Measurements from ENCODE around the gene PLA2G15. TPM values are rescaled to one million over a fixed set of nuclear protein-coding genes. Genes with fewer than 3 reads are reported as not detected.

PLA2G15 gene
- total RNA-seq, 1 donor from 2014 or later: 29.6 TPM

DNA sequence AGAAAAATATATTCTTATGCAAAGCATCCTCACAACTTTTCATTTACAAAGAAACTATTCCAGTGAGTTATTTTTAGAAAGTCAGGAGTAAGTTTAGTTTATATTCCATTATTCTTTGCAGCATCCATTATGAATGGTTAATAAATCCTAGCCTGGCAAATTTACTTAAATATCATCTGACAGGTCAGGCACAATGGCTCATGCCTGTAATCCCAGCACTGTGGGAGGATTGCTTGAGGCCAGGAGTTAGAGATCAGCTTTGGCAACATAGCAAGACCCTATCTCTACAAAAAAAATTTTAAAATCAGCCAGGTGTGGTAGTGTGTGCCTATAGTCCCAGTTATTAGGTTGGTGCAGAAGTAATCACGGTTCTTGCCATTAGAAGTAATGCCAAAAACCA, 22.1 kb upstream of the PLA2G15 start:
- no peaks in the 10 kb centered on the region for H3K9me3 Mint-ChIP-seq (ENCODE audit: low read depth)
- no peak overlapping the region for H3K27ac Mint-ChIP-seq (ENCODE audit: unreplicated experiment)
- no peak for DNase-seq (ENCODE audit: low spot score)
- peaks cover 4% of the 10 kb centered on the region for H3K4me1 Mint-ChIP-seq (ENCODE audit: low read depth)
- H3K4me3 Mint-ChIP-seq (ENCODE audit: unreplicated experiment): no peak overlapping the region
- TF ChIP-seq, protein P1, sequence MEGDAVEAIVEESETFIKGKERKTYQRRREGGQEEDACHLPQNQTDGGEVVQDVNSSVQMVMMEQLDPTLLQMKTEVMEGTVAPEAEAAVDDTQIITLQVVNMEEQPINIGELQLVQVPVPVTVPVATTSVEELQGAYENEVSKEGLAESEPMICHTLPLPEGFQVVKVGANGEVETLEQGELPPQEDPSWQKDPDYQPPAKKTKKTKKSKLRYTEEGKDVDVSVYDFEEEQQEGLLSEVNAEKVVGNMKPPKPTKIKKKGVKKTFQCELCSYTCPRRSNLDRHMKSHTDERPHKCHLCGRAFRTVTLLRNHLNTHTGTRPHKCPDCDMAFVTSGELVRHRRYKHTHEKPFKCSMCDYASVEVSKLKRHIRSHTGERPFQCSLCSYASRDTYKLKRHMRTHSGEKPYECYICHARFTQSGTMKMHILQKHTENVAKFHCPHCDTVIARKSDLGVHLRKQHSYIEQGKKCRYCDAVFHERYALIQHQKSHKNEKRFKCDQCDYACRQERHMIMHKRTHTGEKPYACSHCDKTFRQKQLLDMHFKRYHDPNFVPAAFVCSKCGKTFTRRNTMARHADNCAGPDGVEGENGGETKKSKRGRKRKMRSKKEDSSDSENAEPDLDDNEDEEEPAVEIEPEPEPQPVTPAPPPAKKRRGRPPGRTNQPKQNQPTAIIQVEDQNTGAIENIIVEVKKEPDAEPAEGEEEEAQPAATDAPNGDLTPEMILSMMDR (IDR thresholded peaks at IDR 0.05): no peak
- H3K36me3 Mint-ChIP-seq (ENCODE audit: low read depth): no peaks in the 10 kb centered on the region
- H3K27me3 Mint-ChIP-seq (ENCODE audit: low read depth): no peaks in the 10 kb centered on the region

DNA sequence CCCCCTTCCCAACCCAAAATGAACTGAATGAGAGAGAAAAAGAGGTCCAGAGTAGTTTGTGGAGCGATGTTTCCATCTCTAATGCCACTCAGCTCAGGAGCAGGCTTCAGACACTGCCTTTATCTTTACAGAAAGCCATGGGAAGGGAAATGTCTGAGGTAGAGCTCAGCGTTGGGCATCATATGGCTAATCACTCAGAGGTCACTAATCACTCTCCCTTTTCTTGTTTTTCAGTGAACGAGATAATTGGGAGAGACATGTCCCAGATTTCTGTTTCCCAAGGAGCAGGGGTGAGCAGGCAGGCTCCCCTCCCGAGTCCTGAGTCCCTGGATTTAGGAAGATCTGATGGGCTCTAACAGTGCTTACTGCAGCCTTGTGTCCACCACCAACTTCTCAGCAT, 19.1 kb upstream of the PLA2G15 start:
- TF ChIP-seq, protein P1 (IDR thresholded peaks at IDR 0.05): no peak
- Mint-ChIP-seq H3K4me3 (ENCODE audit: unreplicated experiment) (no peak overlapping the region), H3K9me3 (ENCODE audit: low read depth) (no peaks in the 10 kb centered on the region), H3K36me3 (ENCODE audit: low read depth) (no peaks in the 10 kb centered on the region), H3K4me1 (ENCODE audit: low read depth) (peaks cover 14% of the 10 kb centered on the region), H3K27ac (ENCODE audit: unreplicated experiment) (no peak overlapping the region), H3K27me3 (ENCODE audit: low read depth) (no peaks in the 10 kb centered on the region)
- no peak for DNase-seq (ENCODE audit: low spot score)

DNA sequence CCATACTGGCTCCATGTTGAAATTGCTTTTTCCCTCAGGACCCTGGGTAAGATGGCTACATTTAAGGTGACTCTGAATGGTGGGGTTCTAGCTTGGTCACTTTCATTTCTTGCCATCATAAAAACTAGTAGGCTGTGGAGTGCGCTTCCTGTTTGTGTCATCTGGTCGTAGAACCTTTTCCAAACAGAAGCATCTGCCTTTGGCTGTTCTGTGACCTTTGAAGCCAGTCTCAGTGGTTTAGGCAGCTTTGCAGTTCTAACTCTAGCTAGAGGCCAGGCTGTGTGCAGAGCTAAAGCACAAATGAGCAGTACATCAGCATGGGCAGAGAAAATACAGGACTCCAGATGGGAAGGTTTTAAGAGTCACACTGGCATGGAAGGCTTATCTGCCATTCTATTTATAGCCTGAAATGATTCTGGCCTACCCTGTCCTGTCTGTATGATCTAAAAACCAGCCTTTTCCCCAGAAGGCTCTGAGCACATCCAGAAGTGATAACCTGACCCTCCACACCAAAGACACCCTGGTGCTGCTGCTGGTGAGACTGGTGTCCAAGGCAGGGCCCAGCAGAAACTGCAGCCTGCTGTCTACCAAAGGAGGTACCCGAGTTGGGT, 17.9 kb upstream of the PLA2G15 start:
- H3K4me1 Mint-ChIP-seq (ENCODE audit: low read depth): peaks cover 14% of the 10 kb centered on the region
- H3K36me3 Mint-ChIP-seq (ENCODE audit: low read depth): no peaks in the 10 kb centered on the region
- no peaks in the 10 kb centered on the region for H3K9me3 Mint-ChIP-seq (ENCODE audit: low read depth)
- TF ChIP-seq, protein P1 (IDR thresholded peaks at IDR 0.05): no peak
- H3K27ac Mint-ChIP-seq (ENCODE audit: unreplicated experiment): no peak overlapping the region
- DNase-seq (ENCODE audit: low spot score): no peak
- H3K27me3 Mint-ChIP-seq (ENCODE audit: low read depth): no peaks in the 10 kb centered on the region
- H3K4me3 Mint-ChIP-seq (ENCODE audit: unreplicated experiment): no peak overlapping the region

DNA sequence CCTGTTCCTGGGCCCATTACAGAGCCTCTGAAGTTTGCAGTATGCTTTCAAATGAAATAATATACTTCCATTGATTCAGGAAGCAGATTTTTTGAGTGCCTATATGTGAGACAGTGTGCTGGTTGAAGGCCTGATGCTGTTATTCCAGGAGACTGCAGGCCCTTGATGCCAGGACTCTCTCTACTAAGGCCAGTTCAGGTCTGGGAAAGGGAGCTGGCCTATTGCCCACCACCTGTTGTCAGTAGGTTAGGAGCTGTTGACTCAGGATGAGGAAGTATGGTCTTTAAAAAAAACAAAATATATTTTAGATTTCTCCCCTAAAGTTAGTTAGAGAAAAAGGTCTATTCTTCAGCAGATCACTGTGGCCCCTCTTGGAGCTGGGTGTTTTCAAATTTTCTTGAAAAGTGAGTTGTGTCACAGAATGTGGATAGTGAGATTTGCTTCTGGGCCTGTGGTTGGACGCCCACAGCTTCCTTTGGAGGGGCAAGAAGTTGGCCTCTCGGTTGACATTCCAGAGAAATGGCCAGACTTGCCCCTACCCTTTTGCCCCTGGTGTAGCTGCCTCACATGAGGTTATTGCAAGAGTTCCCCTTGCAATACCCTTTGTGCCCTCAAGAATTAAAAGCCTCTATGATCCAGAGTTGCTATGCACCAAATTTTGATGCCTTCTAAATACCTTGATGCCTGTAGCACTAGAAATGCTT, 17.2 kb upstream of the PLA2G15 start:
- H3K4me3 Mint-ChIP-seq (ENCODE audit: unreplicated experiment): no peak overlapping the region
- H3K9me3 Mint-ChIP-seq (ENCODE audit: low read depth): no peaks in the 10 kb centered on the region
- TF ChIP-seq, protein P1 (IDR thresholded peaks at IDR 0.05): no peak
- H3K27me3 Mint-ChIP-seq (ENCODE audit: low read depth): no peaks in the 10 kb centered on the region
- DNase-seq (ENCODE audit: low spot score): no peak
- H3K4me1 Mint-ChIP-seq (ENCODE audit: low read depth): peaks cover 14% of the 10 kb centered on the region
- H3K27ac Mint-ChIP-seq (ENCODE audit: unreplicated experiment): no peak overlapping the region
- no peaks in the 10 kb centered on the region for H3K36me3 Mint-ChIP-seq (ENCODE audit: low read depth)

DNA sequence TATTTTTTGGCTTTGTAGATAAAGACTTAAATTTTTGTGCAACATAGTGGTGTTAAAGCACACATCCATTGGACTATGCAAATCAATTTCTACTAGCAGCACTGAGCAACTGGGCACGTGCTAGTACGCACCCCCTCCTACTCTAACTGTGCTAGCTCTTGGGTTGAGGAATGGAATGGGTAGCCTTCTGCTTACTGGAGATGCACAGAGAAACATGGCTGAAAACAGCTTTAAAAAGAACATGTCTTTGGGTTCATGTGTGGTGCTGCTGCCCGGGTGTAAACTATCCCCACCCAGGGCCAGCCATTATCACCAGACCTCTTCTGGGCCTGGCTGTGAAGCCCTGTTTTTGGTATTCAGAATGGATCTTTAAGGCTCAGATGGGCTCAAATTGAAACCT, 16.5 kb upstream of the PLA2G15 start:
- H3K36me3 Mint-ChIP-seq (ENCODE audit: low read depth): no peaks in the 10 kb centered on the region
- H3K9me3 Mint-ChIP-seq (ENCODE audit: low read depth): no peaks in the 10 kb centered on the region
- H3K4me1 Mint-ChIP-seq (ENCODE audit: low read depth): peaks cover 14% of the 10 kb centered on the region
- no peak overlapping the region for H3K27ac Mint-ChIP-seq (ENCODE audit: unreplicated experiment)
- no peaks in the 10 kb centered on the region for H3K27me3 Mint-ChIP-seq (ENCODE audit: low read depth)
- TF ChIP-seq, protein P1 (IDR thresholded peaks at IDR 0.05): no peak
- no peak for DNase-seq (ENCODE audit: low spot score)
- H3K4me3 Mint-ChIP-seq (ENCODE audit: unreplicated experiment): no peak overlapping the region

All from chondrocyte (in vitro differentiated cells).